Transverse colon (tissue), 4 donors: Measurements from ENCODE around the gene MCUB. TPM values are rescaled to one million over a fixed set of nuclear protein-coding genes. Genes with fewer than 3 reads are reported as not detected.

Source experiments
- DNase-seq: peaks from one replicate; pipeline ENCODE4 v3.0.0-alpha.2; 2019
- H3K27ac ChIP-seq, 4 donors: fragments of 200-600 bp; sonication (generic); 2 replicates each; pipeline ENCODE4 v1.5.1; 2016 to 2018; ENCODE audit warnings: inconsistent platforms in 4 of 4
- H3K27me3 ChIP-seq: fragments of 200-600 bp; sonication (generic); 2 replicates; pipeline ENCODE4 v1.5.1; 2017; ENCODE audit warnings: inconsistent platforms
- H3K36me3 ChIP-seq, 4 donors: fragments of 200-600 bp; sonication (generic); 2 replicates each; pipeline ENCODE4 v1.5.1; 2017 to 2019; ENCODE audit warnings: inconsistent platforms in 4 of 4
- H3K4me1 ChIP-seq, 4 donors: fragments of 200-600 bp; sonication (generic); 2 replicates each; pipeline ENCODE4 v1.5.1; 2017 to 2020; ENCODE audit warnings: inconsistent platforms in 4 of 4
- H3K4me3 ChIP-seq, 4 donors: fragments of 200-600 bp; sonication (generic); 1 replicate in 1 of 4; 2 replicates in 3 of 4; pipeline versions ENCODE4 v1.5.1 to v1.6.1; 2017 to 2019; ENCODE audit warnings: inconsistent platforms in 4 of 4
- H3K9me3 ChIP-seq, 2 donors: fragments of 200-600 bp; sonication (generic); 2 replicates each; pipeline ENCODE4 v1.5.1; 2017 to 2019; ENCODE audit warnings: inconsistent platforms in 2 of 2
- EP300 ChIP-seq: sonication (generic); formaldehyde crosslinking; IDR thresholded peaks from one replicate; pipeline ENCODE4 v1.6.1; 2017; ENCODE audit warnings: antibody characterized with exemption, low read depth
- POLR2A ChIP-seq: fragments of 450-650 bp; IDR thresholded peaks from one replicate; pipeline ENCODE4 v1.6.1; 2016; ENCODE audit warnings: antibody characterized with exemption, mild to moderate bottlenecking, moderate library complexity
- POLR2AphosphoS5 ChIP-seq, 3 donors: sonication (generic); formaldehyde crosslinking; IDR thresholded peaks; one replicate each; pipeline ENCODE4 v1.6.1; 2016; ENCODE audit warnings: antibody characterized with exemption in 3 of 3
- WGBS, 2 donors: methylation state at CpG; one replicate each; pipeline ENCODE4 v1.1.5; 2018; ENCODE audit warnings: low coverage in 1 of 2; 5-methylcytosine and 5-hydroxymethylcytosine counted together
- in situ Hi-C, 4 donors: fragments of 200-750 bp; cut with MboI; loops; one replicate each; pipeline versions ENCODE4 v1.15.0 to v1.15.1; 2017; ENCODE audit warnings: low sequenced_read_pairs in 3 of 4, low pct_ligation_motif_present in 1 of 4, low pct_unique_long_range_greater_than_20kb in 1 of 4
- intact Hi-C: fragments of 100-400 bp; cut with DNase I; formaldehyde crosslinking; loops from one replicate; pipeline ENCODE4 v1.15.1; 2023; ENCODE audit warnings: low total_unique reads
- total RNA-seq, 4 donors: library from RNA; depleted of rRNA; stranded (reverse); fragments of >200 nt; gene quantifications; one replicate each; pipeline ENCODE4 v1.1.0, GENCODE V29; 2016
- TF ChIP-seq, protein P1 (sequence below), 5 experiments: fragments of 200-600 bp in 3 of 5; fragments of 450-650 bp in 2 of 5; sonication (generic) in 3 of 5; IDR thresholded peaks; 1 replicate in 2 of 5; 2 replicates in 3 of 5; pipeline ENCODE4 v1.5.1; 2016 to 2017; ENCODE audit warnings: antibody characterized with exemption in 5 of 5, inconsistent platforms in 3 of 5, mild to moderate bottlenecking in 2 of 5, moderate library complexity in 1 of 5

Gene MCUB
- total RNA-seq, 4 donors from 2014 or later: 4.6 to 15.7 (median 8.8) TPM

DNA sequence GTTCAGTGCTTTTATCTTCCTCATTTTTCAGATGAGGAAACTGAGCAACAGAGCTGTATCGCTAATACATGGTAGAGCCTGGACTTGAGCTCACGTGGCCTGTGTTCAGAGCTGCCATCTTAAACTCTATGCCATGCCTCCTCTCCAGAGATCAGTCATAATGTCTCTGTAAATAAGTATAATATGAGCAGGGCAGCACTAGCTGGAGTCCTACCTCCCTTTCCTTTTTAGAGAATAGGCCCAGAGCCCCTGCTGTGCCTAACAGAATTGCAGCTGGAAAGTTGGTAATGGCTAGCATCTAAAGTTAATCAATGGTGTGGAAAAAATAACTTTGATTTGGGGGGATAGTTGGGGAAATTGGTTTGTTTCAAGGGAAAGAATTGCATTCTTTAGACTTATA is 122.8 kb downstream of the MCUB start:
- in situ Hi-C loops (no loop called here), intact Hi-C loops (no loop called here)
- H3K9me3 ChIP-seq: no peaks in the 10 kb centered on the region
- no peak for TF ChIP-seq POLR2A
- no peak for TF ChIP-seq POLR2AphosphoS5 (IDR thresholded peaks at IDR 0.05)
- TF ChIP-seq, protein P1, sequence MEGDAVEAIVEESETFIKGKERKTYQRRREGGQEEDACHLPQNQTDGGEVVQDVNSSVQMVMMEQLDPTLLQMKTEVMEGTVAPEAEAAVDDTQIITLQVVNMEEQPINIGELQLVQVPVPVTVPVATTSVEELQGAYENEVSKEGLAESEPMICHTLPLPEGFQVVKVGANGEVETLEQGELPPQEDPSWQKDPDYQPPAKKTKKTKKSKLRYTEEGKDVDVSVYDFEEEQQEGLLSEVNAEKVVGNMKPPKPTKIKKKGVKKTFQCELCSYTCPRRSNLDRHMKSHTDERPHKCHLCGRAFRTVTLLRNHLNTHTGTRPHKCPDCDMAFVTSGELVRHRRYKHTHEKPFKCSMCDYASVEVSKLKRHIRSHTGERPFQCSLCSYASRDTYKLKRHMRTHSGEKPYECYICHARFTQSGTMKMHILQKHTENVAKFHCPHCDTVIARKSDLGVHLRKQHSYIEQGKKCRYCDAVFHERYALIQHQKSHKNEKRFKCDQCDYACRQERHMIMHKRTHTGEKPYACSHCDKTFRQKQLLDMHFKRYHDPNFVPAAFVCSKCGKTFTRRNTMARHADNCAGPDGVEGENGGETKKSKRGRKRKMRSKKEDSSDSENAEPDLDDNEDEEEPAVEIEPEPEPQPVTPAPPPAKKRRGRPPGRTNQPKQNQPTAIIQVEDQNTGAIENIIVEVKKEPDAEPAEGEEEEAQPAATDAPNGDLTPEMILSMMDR (IDR thresholded peaks at IDR 0.05): no peak
- TF ChIP-seq EP300: no peak
- no peaks in the 10 kb centered on the region for H3K27me3 ChIP-seq
- H3K27ac ChIP-seq: no peak overlapping the region
- no peaks in the 10 kb centered on the region for H3K4me1 ChIP-seq
- no peak overlapping the region for H3K4me3 ChIP-seq
- 97 to 100% methylated on average over 2 of the region's 2 CpGs for WGBS, 2 donors
- H3K36me3 ChIP-seq: peaks cover 0 to 16% (median 2%) of the 10 kb centered on the region in 4 donors
- DNase-seq: no peak

DNA sequence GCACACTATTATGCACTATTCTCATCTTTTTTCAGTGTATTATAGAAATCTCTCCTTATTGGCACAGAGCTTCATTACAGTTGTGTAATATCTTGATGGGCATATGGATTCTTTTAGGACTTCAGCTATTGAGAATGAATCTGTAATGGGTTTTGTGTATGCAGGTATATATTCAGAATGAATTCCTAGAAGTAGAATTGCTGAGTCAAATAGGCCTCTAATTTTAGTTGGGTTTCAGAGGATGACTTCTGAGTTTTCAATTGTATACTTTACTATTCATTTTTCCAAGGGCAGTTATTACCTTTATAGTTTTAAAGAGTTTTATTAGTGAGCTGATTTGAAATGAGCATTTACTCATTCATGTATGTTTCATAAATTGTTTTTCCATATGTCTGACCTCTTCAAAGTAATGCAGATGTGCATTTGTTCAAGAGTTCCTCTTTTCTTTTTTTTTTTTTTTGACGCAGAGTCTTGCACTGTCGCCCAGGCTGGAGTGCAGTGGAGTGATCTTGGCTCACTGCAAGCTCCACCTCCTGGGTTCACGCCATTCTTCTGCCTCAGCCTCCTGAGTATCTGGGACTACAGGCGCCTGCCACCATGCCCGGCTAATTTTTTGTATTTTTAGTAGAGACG is 123.7 kb downstream of the MCUB start:
- WGBS, 2 donors: 67 to 90% methylated on average over 1 to 6 of the region's 6 CpGs
- DNase-seq: no peak
- intact Hi-C loops: no loop called here
- TF ChIP-seq, protein P1 (IDR thresholded peaks at IDR 0.05): no peak
- TF ChIP-seq POLR2AphosphoS5 (IDR thresholded peaks at IDR 0.05): no peak
- TF ChIP-seq POLR2A: no peak
- TF ChIP-seq EP300: no peak
- Histone ChIP-seq H3K36me3 (peaks cover 0 to 23% (median 2%) of the 10 kb centered on the region in 4 donors), H3K9me3 (no peaks in the 10 kb centered on the region), H3K4me3 (no peak overlapping the region), H3K4me1 (no peaks in the 10 kb centered on the region), H3K27me3 (no peaks in the 10 kb centered on the region), H3K27ac (no peak overlapping the region)
- in situ Hi-C loops: no loop called here

DNA sequence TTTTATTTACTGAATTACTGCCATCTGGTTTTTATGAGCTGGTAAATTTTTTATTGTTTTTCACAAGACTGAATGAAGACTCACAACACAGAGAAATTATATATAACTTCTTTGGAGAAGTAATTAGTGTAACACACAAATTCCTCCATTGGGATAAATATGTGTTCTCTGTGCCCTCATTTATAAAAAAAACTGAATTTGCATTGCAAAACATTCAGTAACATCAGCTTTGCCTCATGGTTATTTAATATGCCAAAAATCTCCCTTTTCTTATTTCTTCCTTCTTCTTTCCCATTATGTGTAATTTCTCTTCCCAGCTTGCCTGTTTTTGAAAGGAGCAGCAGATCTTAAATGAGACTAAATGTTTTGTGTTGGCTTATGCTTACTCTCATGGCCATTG is 124.7 kb downstream of the MCUB start:
- H3K36me3 ChIP-seq: peaks cover 0 to 30% (median 6%) of the 10 kb centered on the region in 4 donors
- intact Hi-C loops (no loop called here), in situ Hi-C loops (no loop called here)
- H3K27me3 ChIP-seq: no peaks in the 10 kb centered on the region
- no peaks in the 10 kb centered on the region for H3K4me1 ChIP-seq
- H3K27ac ChIP-seq: no peak overlapping the region
- no peaks in the 10 kb centered on the region for H3K9me3 ChIP-seq
- no peak for TF ChIP-seq POLR2AphosphoS5 (IDR thresholded peaks at IDR 0.05)
- TF ChIP-seq, protein P1 (IDR thresholded peaks at IDR 0.05): no peak
- no peak for TF ChIP-seq EP300
- no peak for TF ChIP-seq POLR2A
- no peak for DNase-seq
- H3K4me3 ChIP-seq: no peak overlapping the region

DNA sequence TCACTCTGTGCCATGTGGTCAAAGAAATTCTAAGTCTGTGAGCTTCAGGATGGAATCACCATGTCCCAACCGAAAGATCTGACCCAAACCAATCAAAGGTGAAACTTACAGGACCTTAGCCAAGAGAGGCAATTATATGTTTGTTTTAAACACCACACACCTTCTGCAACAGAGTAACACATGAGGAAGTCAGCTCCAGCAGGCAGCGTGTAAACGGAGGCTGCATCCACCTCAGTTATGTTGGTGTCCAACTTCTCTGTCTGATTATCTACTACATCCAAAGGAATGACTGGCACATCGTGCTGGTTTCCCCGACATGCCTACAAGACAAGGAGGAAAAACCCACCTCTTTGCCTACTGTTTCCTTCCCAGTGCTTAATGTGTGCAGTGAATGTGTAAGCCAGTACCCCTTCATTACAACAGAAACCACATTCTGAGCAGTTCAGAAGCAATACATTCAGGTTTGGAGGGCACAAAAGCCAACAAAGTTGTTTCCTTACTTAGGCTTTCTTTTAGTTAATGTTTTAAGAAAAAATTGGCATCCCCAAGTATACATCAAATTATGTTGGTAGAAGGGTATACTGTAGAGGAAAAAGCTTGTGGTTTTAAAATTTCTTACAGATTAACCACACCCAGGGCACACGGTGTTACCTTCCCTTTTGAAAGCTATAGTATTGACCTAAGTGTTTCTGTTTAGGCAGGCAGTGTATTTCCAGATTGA is 130.8 kb downstream of the MCUB start:
- no peak overlapping the region for H3K27ac ChIP-seq
- H3K36me3 ChIP-seq: peaks cover 0 to 52% (median 25%) of the 10 kb centered on the region in 4 donors
- H3K27me3 ChIP-seq: no peaks in the 10 kb centered on the region
- no peak for DNase-seq
- 58 to 79% methylated on average over 3 to 6 of the region's 6 CpGs for WGBS, 2 donors
- no peak overlapping the region for H3K4me3 ChIP-seq
- intact Hi-C loops: no loop called here
- TF ChIP-seq POLR2AphosphoS5 (IDR thresholded peaks at IDR 0.05): no peak
- TF ChIP-seq EP300: no peak
- TF ChIP-seq, protein P1 (IDR thresholded peaks at IDR 0.05): no peak
- no peak for TF ChIP-seq POLR2A
- no peaks in the 10 kb centered on the region for H3K9me3 ChIP-seq
- in situ Hi-C loops: no loop called here
- H3K4me1 ChIP-seq: no peaks in the 10 kb centered on the region
